DMS153 treated with DMSO at 0.1 percent for 48 hours (cell line): ENCODE data around the gene PAX5.
"Not testable (repeated sequence)": the region's sequence is repeated elsewhere in the genome, so short reads cannot be mapped to it uniquely, and the experiment has no call there.

Source experiments
- DNase-seq: peaks from one replicate; lab custom pipeline; 2025; ENCODE audit not compliant: unreplicated experiment; lab: John Stamatoyannopoulos, UW

PAX5 gene

GRCh38 chr9:37033682-37034304 lies at the start of gene PAX5:
Gene PAX5 (minus strand): TSS chr9:37034268. CDS start chr9:37034031, 237 bp downstream.
- DNase-seq: no peak

DNA sequence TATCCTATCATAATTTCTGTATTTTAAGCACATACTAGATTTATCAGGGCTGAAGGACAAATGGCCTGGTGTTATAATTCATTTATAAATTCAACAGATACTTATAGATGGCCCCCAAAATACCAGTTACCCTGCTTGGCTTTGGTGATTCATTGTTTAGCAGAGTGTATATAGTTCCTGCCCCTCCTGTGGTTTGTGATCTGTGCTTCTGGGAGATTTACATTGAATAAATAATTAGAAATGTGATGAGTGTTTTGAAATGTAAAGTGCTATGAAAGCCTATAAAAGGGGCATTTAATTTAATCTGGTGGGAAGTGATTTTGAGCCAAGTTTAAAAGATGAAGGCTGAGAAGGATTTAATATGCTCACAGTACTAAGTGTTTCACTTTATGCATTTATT lies 49.6 kb upstream of the PAX5 start:
- no peak for DNase-seq

DNA sequence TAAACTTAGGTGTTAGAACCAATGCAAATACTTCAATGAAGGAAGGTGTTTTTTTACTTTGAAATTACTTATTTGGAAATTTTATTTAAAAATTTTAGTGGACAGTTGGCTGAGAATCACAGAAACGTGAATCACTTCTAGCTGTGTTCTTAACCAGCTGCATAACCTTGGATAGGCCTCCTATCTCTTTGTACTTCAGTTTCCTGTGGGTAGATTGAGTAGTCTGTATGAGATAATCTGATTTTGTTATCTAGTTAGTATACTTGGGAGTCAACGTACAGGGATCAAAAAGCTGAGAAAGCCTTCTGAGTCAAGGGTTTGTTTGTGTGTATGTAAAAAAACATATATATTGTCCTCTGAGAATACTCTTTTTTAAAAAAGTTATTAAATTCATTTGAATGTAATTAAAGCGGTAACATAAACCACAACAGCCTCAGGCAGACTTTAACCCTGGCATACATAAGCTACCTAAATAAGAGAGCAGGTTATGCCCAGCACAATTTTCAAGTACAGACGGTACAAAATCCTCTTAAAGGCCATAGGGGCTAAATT lies 48.2 kb upstream of the PAX5 start:
- no peak for DNase-seq

- DNase-seq: not testable (repeated sequence)
Observed at GRCh38 chr9:37081507-37081906, 47.4 kb upstream of the PAX5 start.

- not testable (repeated sequence) for DNase-seq
Observed at GRCh38 chr9:37080165-37080628, 46.1 kb upstream of the PAX5 start.

- peak; percentile 99 for DNase-seq
Observed at GRCh38 chr9:37079370-37080164, 45.5 kb upstream of the PAX5 start.

DNA sequence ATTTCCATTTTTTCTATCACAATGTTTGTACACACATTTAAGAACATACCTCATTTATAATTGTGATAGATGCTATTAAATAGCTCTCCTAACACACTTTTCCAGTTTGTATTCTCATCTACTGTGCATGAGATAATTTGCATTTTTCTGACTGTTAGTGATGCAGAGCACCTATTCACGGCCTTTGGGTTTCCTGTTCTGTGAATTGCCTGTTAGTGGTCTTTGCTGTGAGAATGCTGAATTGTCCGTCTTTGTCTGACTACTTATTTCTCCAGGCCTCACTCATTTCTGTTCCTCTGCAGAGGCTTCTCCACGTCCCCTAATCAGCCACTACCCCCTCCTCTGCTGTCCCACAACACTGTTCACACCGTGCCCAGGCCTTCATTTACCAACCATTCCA lies 40.7 kb upstream of the PAX5 start:
- not testable (repeated sequence) for DNase-seq

- no peak for DNase-seq
Observed at GRCh38 chr9:37066139-37066725, 32.2 kb upstream of the PAX5 start.

DNA sequence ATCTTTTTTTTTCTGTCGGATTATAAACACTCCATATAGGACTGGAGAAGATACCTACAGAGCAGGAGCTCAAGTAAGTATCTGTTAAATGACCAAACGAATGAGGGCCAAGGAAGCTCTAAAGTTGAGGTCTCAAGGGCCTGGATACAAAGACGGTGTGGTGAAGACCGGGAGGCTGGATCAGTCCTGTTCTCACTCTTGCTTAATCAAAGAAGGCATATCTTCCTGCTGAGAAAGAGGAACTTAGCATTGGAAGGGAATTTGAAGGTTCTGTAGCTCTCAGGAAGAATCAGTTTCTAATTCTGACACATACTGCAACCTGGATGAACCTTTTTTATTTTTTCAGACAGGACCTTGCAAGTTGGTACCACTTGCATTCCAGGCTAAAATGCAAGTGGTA lies 28.3 kb upstream of the PAX5 start:
- DNase-seq: no peak

DNA sequence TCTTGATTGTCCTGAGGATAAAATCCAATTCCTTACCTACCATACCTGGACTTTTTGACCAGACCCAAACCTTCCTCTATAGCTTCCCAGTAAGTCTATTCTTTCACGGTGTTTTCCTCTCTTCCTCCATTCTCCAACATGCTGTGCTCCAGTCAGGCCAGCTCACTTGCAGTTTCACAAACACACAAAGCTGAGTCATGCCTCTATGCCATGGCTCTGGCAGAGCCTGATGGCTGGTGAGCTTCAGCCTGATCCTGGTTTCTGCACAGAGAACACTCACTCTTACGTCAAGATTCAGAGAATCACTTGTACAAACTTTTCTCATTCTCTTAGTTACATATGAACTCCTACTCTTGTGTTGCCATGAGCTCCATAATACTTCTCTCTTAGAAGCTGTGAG lies 27.7 kb upstream of the PAX5 start:
- no peak for DNase-seq

- no peak for DNase-seq
Observed at GRCh38 chr9:37060833-37061232, 26.8 kb upstream of the PAX5 start.

DNA sequence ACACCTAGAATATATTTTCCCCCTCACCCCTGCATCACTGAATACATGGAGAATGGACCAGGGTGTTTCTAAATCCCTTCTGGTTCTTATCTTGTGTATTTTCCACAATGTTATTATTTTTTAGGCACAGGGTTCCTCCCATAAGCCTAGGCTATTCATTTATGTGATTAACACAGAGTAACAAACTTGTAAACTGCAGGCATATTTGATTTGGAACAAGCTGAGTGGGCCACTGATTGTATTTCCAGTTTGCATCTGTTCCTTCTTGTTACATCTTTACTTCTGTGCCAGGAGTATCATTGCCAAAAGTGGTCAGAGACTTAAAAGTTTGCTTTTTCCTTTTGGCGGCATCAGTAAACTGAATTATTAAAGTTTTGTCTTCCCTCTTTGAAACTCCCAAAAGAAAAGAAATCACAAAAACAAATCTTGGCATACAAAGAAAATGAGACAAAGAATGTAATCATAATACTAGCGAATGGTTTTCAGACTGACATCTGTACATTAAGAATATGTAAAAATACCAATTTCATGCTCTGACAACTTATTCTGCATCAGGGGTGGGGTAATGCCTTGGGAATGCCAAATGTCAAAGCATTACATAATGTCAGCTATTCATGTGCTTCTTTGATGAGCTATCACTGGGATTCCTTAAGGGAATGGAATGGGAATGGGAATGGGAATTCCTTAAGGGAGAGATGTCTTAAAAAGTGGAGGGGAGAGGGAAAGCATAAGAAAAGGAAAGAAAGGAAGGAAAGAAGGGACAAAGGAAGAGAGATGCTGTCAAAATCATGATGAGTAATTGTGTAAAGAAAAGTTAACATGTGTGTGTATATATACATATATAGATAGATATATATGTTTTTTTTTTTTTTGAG lies 22.2 kb upstream of the PAX5 start:
- DNase-seq: no peak

GRCh38 chr9:37054363-37054720 lies 20.3 kb upstream of the PAX5 start:
- DNase-seq: not testable (repeated sequence)

GRCh38 chr9:37053684-37054362 lies 19.8 kb upstream of the PAX5 start:
- DNase-seq: no peak

DNA sequence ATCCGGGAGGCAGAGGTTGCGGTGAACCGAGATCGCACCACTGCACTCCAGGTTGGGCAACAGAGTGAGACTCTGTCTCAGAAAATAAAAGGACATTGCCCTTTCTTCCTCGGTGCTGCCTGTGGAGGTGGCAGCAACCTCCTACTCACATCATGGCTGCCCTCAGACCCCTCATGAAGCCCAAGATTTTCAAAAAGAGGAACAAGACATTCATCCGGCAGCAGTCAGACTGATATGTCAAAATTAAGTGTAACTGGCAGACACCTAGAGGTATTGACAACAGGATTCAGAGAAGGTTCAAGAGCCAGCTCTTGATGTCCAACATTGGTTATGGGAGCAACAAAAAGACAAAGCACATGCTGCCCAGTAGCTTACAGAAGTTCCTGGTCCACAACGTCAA lies 12.6 kb upstream of the PAX5 start:
- DNase-seq: no peak

DNA sequence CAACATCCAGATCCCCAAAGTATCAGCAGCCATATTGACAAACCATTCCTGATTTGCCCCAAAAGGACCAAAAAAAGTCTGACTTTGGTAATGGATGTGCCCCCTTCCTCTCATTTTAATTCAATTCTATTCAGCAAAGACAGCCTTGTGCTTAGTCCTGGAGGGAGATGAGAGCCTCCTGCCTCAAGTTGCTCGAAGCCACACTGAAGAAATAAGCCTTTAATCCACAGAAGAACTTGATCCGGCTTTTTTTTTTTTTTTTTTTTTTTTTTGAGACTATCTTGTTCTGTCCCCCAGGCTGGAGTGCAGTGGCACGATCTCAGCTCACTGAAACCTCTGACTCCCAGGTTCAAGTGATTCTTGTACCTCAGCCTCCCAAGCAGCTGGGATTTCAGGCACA lies 8.4 kb upstream of the PAX5 start:
- no peak for DNase-seq

- no peak for DNase-seq
Observed at GRCh38 chr9:37040508-37041127, 6.5 kb upstream of the PAX5 start.

DNA sequence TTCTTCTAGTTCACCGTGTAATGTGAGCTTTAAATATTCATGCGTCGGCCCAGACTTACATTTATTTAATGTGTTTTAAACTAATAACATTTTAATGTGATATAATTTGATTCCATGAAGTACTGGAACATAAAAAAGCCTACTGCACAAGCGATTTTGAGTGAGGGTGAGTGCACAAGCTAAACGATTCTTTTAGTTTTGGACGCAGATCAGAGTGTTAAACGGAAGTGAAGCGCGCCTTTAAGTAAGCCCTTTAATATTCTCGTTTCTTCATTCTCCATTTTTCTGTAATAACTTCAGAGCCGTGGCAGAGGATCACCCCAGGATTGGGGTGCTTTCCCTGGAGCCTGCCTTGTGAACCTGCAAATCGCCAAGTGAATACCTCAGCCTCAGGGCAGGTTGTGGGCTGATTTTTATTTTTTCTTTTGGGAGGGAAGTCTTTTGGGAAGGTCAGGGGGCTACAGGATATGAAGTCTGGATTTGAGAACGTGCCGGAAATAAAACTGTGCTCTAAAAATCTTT lies 4.9 kb upstream of the PAX5 start:
- no peak for DNase-seq

DNA sequence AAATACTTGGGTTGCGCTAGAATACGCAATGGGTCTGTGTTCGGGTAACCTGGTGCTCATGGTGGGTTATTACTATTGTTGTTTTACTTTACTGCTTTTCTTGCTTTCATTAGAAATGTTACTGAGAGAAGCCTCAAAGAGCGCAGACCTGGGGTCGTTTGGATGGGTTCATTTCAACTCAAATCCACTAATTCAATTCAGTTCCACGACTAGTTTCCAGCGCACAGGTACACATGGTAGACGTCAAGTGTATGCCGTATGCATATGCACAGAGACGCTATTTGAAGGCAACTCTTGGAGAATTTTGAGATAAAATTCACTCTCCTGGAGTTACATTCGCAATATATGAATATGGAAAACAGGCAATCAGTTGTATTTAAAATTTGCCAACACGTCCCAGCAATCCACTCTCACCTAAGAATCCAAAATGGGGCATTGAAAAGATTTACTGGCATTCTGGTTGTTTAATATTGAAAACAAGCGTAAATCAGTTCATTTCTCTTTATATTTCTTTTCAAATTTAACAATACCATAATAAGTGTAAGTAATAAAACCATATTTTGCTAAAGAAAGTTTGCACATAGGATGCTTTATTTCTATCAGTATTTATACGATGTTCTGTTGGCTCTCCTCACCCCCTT lies 4.4 kb upstream of the PAX5 start:
- no peak for DNase-seq
